Measurements from ENCODE around the gene LPAR5. TPM values are rescaled to one million over a fixed set of nuclear protein-coding genes. Genes with fewer than 3 reads are reported as not detected.

The LPAR5 gene
- total RNA-seq, 1 donor from 2014 or later: not detected

- H3K9me3 Mint-ChIP-seq (ENCODE audit: unreplicated experiment): peaks cover 4% of the 10 kb centered on the region
- no peak for TF ChIP-seq CTCF (IDR thresholded peaks at IDR 0.05; ENCODE audit: partially characterized antibody, unreplicated experiment)
- no peaks in the 10 kb centered on the region for H3K4me1 Mint-ChIP-seq (ENCODE audit: low read depth, unreplicated experiment)
- no peak for DNase-seq
- H3K27me3 Mint-ChIP-seq (ENCODE audit: unreplicated experiment): peaks cover 2% of the 10 kb centered on the region
- peaks cover 4% of the 10 kb centered on the region for H3K36me3 Mint-ChIP-seq (ENCODE audit: unreplicated experiment)
- no peak overlapping the region for H3K4me3 Mint-ChIP-seq (ENCODE audit: unreplicated experiment)
- no peak overlapping the region for H3K27ac Mint-ChIP-seq (ENCODE audit: unreplicated experiment)
These were observed 17.6 kb upstream of the LPAR5 start for GRCh38 chr12:6653342-6653741.

GRCh38 chr12:6652391-6652790 is 16.6 kb upstream of the LPAR5 start:
- no peak overlapping the region for H3K4me3 Mint-ChIP-seq (ENCODE audit: unreplicated experiment)
- DNase-seq: no peak
- peaks cover 7% of the 10 kb centered on the region for H3K9me3 Mint-ChIP-seq (ENCODE audit: unreplicated experiment)
- TF ChIP-seq CTCF (IDR thresholded peaks at IDR 0.05; ENCODE audit: partially characterized antibody, unreplicated experiment): no peak
- no peaks in the 10 kb centered on the region for H3K4me1 Mint-ChIP-seq (ENCODE audit: low read depth, unreplicated experiment)
- peaks cover 2% of the 10 kb centered on the region for H3K27me3 Mint-ChIP-seq (ENCODE audit: unreplicated experiment)
- no peak overlapping the region for H3K27ac Mint-ChIP-seq (ENCODE audit: unreplicated experiment)
- H3K36me3 Mint-ChIP-seq (ENCODE audit: unreplicated experiment): peaks cover 10% of the 10 kb centered on the region

DNA sequence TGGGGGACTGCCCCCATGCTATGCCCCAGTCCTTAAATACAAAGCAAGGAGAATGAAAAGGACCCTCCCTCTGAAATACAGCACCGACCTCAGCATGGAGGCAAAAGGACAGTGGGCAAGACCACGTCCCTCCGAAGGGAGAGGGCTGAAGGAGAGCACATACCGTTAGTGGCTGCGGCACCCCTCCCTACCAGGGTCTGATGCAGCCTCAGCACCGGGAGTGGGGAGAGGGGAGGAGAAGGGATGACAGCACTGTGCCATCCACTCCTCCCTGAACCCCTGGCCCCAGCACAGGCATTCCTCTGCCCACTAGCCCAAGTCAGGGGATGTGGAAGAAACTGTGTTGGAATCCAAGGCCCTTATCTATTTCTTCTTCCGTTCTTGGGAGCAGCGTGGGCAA is 15.1 kb upstream of the LPAR5 start:
- H3K4me3 Mint-ChIP-seq (ENCODE audit: unreplicated experiment): no peak overlapping the region
- peaks cover 10% of the 10 kb centered on the region for H3K9me3 Mint-ChIP-seq (ENCODE audit: unreplicated experiment)
- H3K27ac Mint-ChIP-seq (ENCODE audit: unreplicated experiment): no peak overlapping the region
- no peak for DNase-seq
- H3K36me3 Mint-ChIP-seq (ENCODE audit: unreplicated experiment): peaks cover 8% of the 10 kb centered on the region
- TF ChIP-seq CTCF (IDR thresholded peaks at IDR 0.05; ENCODE audit: partially characterized antibody, unreplicated experiment): no peak
- H3K27me3 Mint-ChIP-seq (ENCODE audit: unreplicated experiment): peaks cover 6% of the 10 kb centered on the region
- peaks cover 5% of the 10 kb centered on the region for H3K4me1 Mint-ChIP-seq (ENCODE audit: low read depth, unreplicated experiment)

GRCh38 chr12:6647083-6647604 is 11.4 kb upstream of the LPAR5 start, which contains the start of gene ACRBP:
ACRBP (minus strand) TSS chr12:6647432; CDS start chr12:6647366, 66 bp downstream.
- Mint-ChIP-seq H3K4me3 (ENCODE audit: unreplicated experiment) (peak within 1 kb of the TSS; percentile 88), H3K36me3 (ENCODE audit: unreplicated experiment) (peaks cover 27% of the 10 kb centered on the region), H3K27me3 (ENCODE audit: unreplicated experiment) (peaks cover 6% of the 10 kb centered on the region), H3K9me3 (ENCODE audit: unreplicated experiment) (peaks cover 8% of the 10 kb centered on the region), H3K4me1 (ENCODE audit: low read depth, unreplicated experiment) (peaks cover 5% of the 10 kb centered on the region), H3K27ac (ENCODE audit: unreplicated experiment) (peak within 1 kb of the TSS; percentile 70)
- DNase-seq: peak; percentile 79
- no peak for TF ChIP-seq CTCF (IDR thresholded peaks at IDR 0.05; ENCODE audit: partially characterized antibody, unreplicated experiment)

DNA sequence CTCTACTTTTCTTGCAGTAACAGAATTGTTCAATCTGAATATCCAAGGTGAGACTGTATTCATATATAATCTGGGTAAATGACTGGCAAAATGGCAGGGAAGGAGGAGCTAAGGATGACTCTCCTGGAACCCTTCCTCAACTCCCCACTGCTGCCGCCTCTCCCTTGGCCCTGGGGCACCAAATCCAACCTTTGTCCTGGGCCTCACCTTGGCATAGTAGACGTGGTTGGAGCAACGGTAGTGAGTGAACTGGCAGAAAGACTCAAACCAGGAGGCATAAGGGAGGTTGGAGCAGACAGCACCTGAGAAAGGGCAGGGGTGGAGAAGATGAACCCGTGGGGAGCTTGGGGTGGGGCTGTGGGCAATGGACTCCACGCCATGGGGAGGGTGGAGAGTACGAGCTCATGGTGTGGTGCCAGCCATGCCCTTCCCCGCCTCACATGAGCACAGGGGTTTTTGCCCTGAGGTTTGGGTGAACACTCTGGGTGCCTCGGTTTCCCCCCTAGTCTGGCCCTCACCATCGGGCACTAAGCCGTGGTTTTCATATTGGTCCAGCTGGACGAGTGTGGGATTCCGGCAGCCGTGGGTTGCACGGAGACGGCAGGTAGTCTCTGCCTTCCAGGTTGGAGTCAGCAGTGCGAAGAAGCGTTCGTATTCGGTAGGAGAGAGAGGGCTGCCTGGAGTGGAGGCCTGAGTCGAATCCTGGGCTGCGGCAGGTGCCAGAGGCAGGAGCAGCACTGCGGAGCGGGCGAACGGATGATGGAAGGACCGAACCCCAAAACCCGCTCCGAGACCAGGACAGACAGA is 10.7 kb upstream of the LPAR5 start:
- peaks cover 30% of the 10 kb centered on the region for H3K36me3 Mint-ChIP-seq (ENCODE audit: unreplicated experiment)
- peaks cover 5% of the 10 kb centered on the region for H3K4me1 Mint-ChIP-seq (ENCODE audit: low read depth, unreplicated experiment)
- DNase-seq: no peak
- H3K9me3 Mint-ChIP-seq (ENCODE audit: unreplicated experiment): peaks cover 9% of the 10 kb centered on the region
- peak overlapping the region; percentile 88 for H3K4me3 Mint-ChIP-seq (ENCODE audit: unreplicated experiment)
- no peak for TF ChIP-seq CTCF (IDR thresholded peaks at IDR 0.05; ENCODE audit: partially characterized antibody, unreplicated experiment)
- peak overlapping the region; percentile 70 for H3K27ac Mint-ChIP-seq (ENCODE audit: unreplicated experiment)
- peaks cover 9% of the 10 kb centered on the region for H3K27me3 Mint-ChIP-seq (ENCODE audit: unreplicated experiment)

Data from glutamatergic neuron (in vitro differentiated cells).